CD14-positive monocyte (primary cell): ENCODE measurements around the gene IFI27L2. TPM values are rescaled to one million over a fixed set of nuclear protein-coding genes. Genes with fewer than 3 reads are reported as not detected.
A peak's percentile ranks its signal among the peaks of the same experiment; 100 is the strongest.

Experiments used
- DNase-seq, 3 donors: peaks; one replicate each; pipeline ENCODE4 v3.0.0-alpha.2; 2011 to 2022
- H2AFZ ChIP-seq: 2 replicates; pipeline ENCODE4 v1.6.0; 2012; ENCODE audit warnings: mild to moderate bottlenecking, low read depth, low read length, inconsistent platforms; ENCODE audit not compliant: insufficient read depth, poor library complexity, severe bottlenecking
- H3K27ac ChIP-seq, 2 donors: 1 replicate in 1 of 2; 2 replicates in 1 of 2; pipeline ENCODE4 v1.5.1; 2012 to 2013; ENCODE audit warnings: low read length in 2 of 2, control low read depth in 1 of 2, inconsistent platforms in 1 of 2, low read depth in 1 of 2, mild to moderate bottlenecking in 1 of 2
- H3K27me3 ChIP-seq, 2 donors: one replicate each; pipeline versions ENCODE4 v1.6.0 to v1.6.1; 2011 to 2013; ENCODE audit warnings: low read length in 2 of 2; ENCODE audit not compliant: control insufficient read depth in 2 of 2, insufficient read depth in 2 of 2
- H3K36me3 ChIP-seq, 2 donors: replicated peaks in 1 of 2; 1 replicate in 1 of 2; 2 replicates in 1 of 2; pipeline versions ENCODE4 v1.5.1 to v1.6.1; 2012 to 2013; ENCODE audit warnings: low read length in 2 of 2, control low read depth in 1 of 2, inconsistent platforms in 1 of 2, mild to moderate bottlenecking in 1 of 2; ENCODE audit not compliant: insufficient read depth in 2 of 2, control insufficient read depth in 1 of 2
- H3K4me1 ChIP-seq, 2 donors: 1 replicate in 1 of 2; 2 replicates in 1 of 2; pipeline versions ENCODE4 v1.5.1 to v1.6.1; 2012 to 2013; ENCODE audit warnings: low read length in 2 of 2, control low read depth in 1 of 2, inconsistent platforms in 1 of 2, mild to moderate bottlenecking in 1 of 2, moderate library complexity in 1 of 2; ENCODE audit not compliant: insufficient read depth in 2 of 2, control insufficient read depth in 1 of 2
- H3K4me2 ChIP-seq: replicated peaks from 2 replicates; pipeline ENCODE3; 2012; ENCODE audit warnings: low read length, moderate library complexity, mild to moderate bottlenecking; ENCODE audit not compliant: poor library complexity, severe bottlenecking; ENCODE audit errors: extremely low read depth
- H3K4me3 ChIP-seq, 3 experiments: fragments of 200-600 bp in 1 of 3; sonication (generic) in 1 of 3; replicated peaks in 1 of 3; 1 replicate in 2 of 3; 2 replicates in 1 of 3; pipeline ENCODE4 v1.5.1; 2011 to 2013; ENCODE audit warnings: low read length in 3 of 3, mild to moderate bottlenecking in 3 of 3, control low read depth in 2 of 3, low read depth in 2 of 3, inconsistent platforms in 1 of 3, moderate library complexity in 1 of 3
- H3K79me2 ChIP-seq: 2 replicates; pipeline ENCODE4 v1.6.0; 2012; ENCODE audit warnings: mild to moderate bottlenecking, control low read depth, inconsistent platforms, low read length, moderate library complexity; ENCODE audit not compliant: insufficient read depth
- H3K9ac ChIP-seq: 2 replicates; pipeline ENCODE4 v1.6.0; 2017; ENCODE audit warnings: low read length, mild to moderate bottlenecking; ENCODE audit not compliant: insufficient read depth, poor library complexity, severe bottlenecking
- H3K9me3 ChIP-seq, 2 donors: replicated peaks in 1 of 2; 1 replicate in 1 of 2; 2 replicates in 1 of 2; pipeline versions ENCODE4 v1.5.1 to v1.6.1; 2012 to 2013; ENCODE audit warnings: low read length in 2 of 2, control low read depth in 1 of 2; ENCODE audit not compliant: control insufficient read depth in 1 of 2, insufficient read depth in 1 of 2
- H4K20me1 ChIP-seq: 2 replicates; pipeline ENCODE4 v1.6.0; 2012; ENCODE audit warnings: mild to moderate bottlenecking, low read length, control low read depth, moderate library complexity; ENCODE audit not compliant: insufficient read depth
- H3K27ac Mint-ChIP-seq, 7 donors: one replicate each; pipeline ENCODE4 v1.8.0; 2020; ENCODE audit warnings: mild to moderate bottlenecking in 7 of 7, mixed read lengths in 7 of 7, moderate library complexity in 6 of 7, inconsistent platforms in 2 of 7
- H3K27me3 Mint-ChIP-seq, 3 donors: one replicate each; pipeline ENCODE4 v1.8.0; 2021 to 2022; ENCODE audit warnings: low read depth in 3 of 3, mild to moderate bottlenecking in 3 of 3, mixed read lengths in 3 of 3, moderate library complexity in 3 of 3, inconsistent platforms in 1 of 3
- H3K36me3 Mint-ChIP-seq, 2 donors: one replicate each; pipeline ENCODE4 v1.8.0; 2020; ENCODE audit warnings: mixed read lengths in 2 of 2, inconsistent platforms in 1 of 2, mild to moderate bottlenecking in 1 of 2
- H3K4me1 Mint-ChIP-seq: one replicate; pipeline ENCODE4 v1.8.0; 2020; ENCODE audit warnings: mild to moderate bottlenecking, mixed read lengths
- H3K4me3 Mint-ChIP-seq, 2 donors: one replicate each; pipeline ENCODE4 v1.8.0; 2020; ENCODE audit warnings: mild to moderate bottlenecking in 2 of 2, mixed read lengths in 2 of 2, moderate library complexity in 1 of 2
- H3K9me3 Mint-ChIP-seq, 7 donors: one replicate each; pipeline ENCODE4 v1.8.0; 2020 to 2022; ENCODE audit warnings: mixed read lengths in 7 of 7, mild to moderate bottlenecking in 6 of 7, moderate library complexity in 6 of 7, inconsistent platforms in 2 of 7
- CTCF ChIP-seq: fragments of 200-600 bp; IDR thresholded peaks from one replicate; pipeline ENCODE4 v1.8.0; 2022; ENCODE audit warnings: antibody characterized with exemption, mild to moderate bottlenecking
- WGBS: methylation state at CpG from one replicate; pipeline ENCODE4 v1.1.5; 2013; ENCODE audit warnings: missing lambda C conversion rate; ENCODE audit not compliant: insufficient coverage; 5-methylcytosine and 5-hydroxymethylcytosine counted together
- intact Hi-C, 2 donors: fragments of 100-400 bp; cut with micrococcal nuclease; formaldehyde crosslinking; loops; one replicate each; pipeline versions ENCODE4 v1.15.0 to v1.15.1; 2023
- polyA plus RNA-seq, 3 donors: library from polyadenylated mRNA; depleted of rRNA in 1 of 3; unstranded in 2 of 3; stranded (reverse) in 1 of 3; fragments of 300-500 nt in 2 of 3; fragments of >200 nt in 1 of 3; fragmentation: Illumina TruSeq in 2 of 3; gene quantifications; 1 replicate in 2 of 3; 2 replicates in 1 of 3; pipeline ENCODE4 v1.2.3, GENCODE V29; 2012 to 2021

Gene IFI27L2
- polyA plus RNA-seq, 3 donors = 55.4 to 156 (median 96.1) TPM

DNA sequence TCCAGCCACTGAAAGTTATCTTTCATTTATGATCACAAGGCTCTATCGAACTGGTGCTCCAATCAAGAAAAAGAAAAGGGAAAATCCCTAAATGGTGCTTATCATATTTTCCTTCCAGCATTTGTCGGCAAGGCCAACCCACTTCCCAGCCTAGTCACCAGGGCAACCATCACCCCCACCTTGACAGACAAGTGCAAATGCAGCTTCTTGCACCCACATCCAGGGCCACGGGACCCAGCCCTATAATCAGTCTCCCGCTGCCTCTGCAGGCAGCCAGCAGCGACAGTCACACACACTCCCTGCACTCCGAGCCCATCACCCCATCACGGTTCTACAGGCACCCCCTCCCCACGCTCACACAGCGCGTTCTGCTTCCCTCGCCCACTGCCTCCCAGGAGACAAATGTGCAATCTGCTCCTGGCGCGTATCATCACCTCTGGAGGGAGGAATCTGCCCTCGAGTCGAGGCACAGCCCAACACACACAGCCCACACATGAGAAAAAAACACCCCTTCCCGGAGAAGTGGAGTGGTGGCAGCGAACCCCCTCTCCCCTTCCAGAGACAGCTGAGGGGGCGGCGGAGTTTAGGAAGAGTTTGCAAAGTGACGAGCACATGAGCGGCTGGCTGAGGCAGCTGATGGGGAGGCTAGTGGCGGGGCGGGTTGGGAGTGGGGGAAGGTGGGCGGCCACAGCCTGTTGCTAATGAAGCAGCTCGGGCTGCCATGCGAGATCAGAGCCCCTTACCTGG, 35.5 kb upstream of the IFI27L2 start:
- H4K20me1 ChIP-seq = no peaks in the 10 kb centered on the region
- H3K27me3 Mint-ChIP-seq = peaks cover 0 to 1% (median 0%) of the 10 kb centered on the region in 3 donors
- peak overlapping the region in 1 of 2 donors; percentile 2 for H3K4me3 Mint-ChIP-seq
- intact Hi-C loops = no loop called here
- no peak for DNase-seq
- no peak overlapping the region for H2AFZ ChIP-seq
- H3K36me3 Mint-ChIP-seq = no peaks in the 10 kb centered on the region
- no peak overlapping the region for H3K4me3 ChIP-seq
- H3K79me2 ChIP-seq = no peaks in the 10 kb centered on the region
- 82% methylated on average over 18 of the region's 26 CpGs for WGBS
- no peak for TF ChIP-seq CTCF
- no peak overlapping the region for H3K27ac ChIP-seq
- peaks cover 26 to 30% of the 10 kb centered on the region in 2 donors for H3K4me1 ChIP-seq
- H3K27me3 ChIP-seq = no peaks in the 10 kb centered on the region
- no peak overlapping the region for H3K9ac ChIP-seq
- H3K9me3 Mint-ChIP-seq = peaks cover 0 to 3% (median 0%) of the 10 kb centered on the region in 7 donors
- no peaks in the 10 kb centered on the region for H3K9me3 ChIP-seq
- peaks cover 44% of the 10 kb centered on the region for H3K4me1 Mint-ChIP-seq
- no peak overlapping the region for H3K4me2 ChIP-seq
- no peaks in the 10 kb centered on the region for H3K36me3 ChIP-seq
- H3K27ac Mint-ChIP-seq = no peak overlapping the region

DNA sequence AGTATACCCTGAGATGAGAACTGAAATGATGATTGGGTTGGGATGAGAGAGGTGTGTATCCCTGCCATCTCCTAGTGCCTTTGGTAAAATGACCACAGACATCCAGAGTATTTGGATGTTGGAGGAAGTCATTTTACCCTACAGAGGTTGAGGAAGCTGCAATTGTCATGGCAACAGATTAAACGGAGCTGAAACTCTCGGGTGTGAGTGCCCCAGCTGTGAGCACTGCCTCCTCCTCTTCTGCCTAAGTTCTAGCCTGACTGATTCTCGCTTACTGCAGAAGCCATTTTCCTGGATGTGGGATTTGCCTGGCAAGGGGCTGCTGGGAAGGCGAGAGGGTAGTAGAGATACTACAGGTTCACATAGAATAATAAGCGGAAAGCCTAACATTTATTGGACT, 34.4 kb upstream of the IFI27L2 start:
- no peaks in the 10 kb centered on the region for H4K20me1 ChIP-seq
- H3K9me3 Mint-ChIP-seq = peaks cover 0 to 3% (median 0%) of the 10 kb centered on the region in 7 donors
- H3K4me3 ChIP-seq = no peak overlapping the region
- no peaks in the 10 kb centered on the region for H3K27me3 Mint-ChIP-seq
- no peaks in the 10 kb centered on the region for H3K36me3 ChIP-seq
- H3K79me2 ChIP-seq = no peaks in the 10 kb centered on the region
- 0% methylated on average over 2 of the region's 5 CpGs for WGBS
- no peak for TF ChIP-seq CTCF
- no peak overlapping the region for H2AFZ ChIP-seq
- no peaks in the 10 kb centered on the region for H3K9me3 ChIP-seq
- DNase-seq = peak in 1 of 3 donors; percentile 24
- H3K4me1 Mint-ChIP-seq = peaks cover 44% of the 10 kb centered on the region
- H3K9ac ChIP-seq = no peak overlapping the region
- intact Hi-C loops = no loop called here
- H3K36me3 Mint-ChIP-seq = no peaks in the 10 kb centered on the region
- no peak overlapping the region for H3K4me2 ChIP-seq
- no peaks in the 10 kb centered on the region for H3K27me3 ChIP-seq
- H3K27ac Mint-ChIP-seq = peak overlapping the region in 1 of 7 donors; percentile 28
- no peak overlapping the region for H3K27ac ChIP-seq
- H3K4me3 Mint-ChIP-seq = no peak overlapping the region
- peaks cover 26 to 30% of the 10 kb centered on the region in 2 donors for H3K4me1 ChIP-seq
